Measurements from ENCODE around the gene HAUS1. TPM values are rescaled to one million over a fixed set of nuclear protein-coding genes. Genes with fewer than 3 reads are reported as not detected.
"Not testable (repeated sequence)": the region's sequence is repeated elsewhere in the genome, so short reads cannot be mapped to it uniquely, and the experiment has no call there.

The HAUS1 gene
- total and polyA plus RNA-seq, 2 experiments from 2014 or later = 24.2 to 36.9 TPM

GRCh38 chr18:46079336-46079735, 24.8 kb upstream of the HAUS1 start:
- Histone ChIP-seq H3K4me1 (ENCODE audit: insufficient read depth) (no peaks in the 10 kb centered on the region), H3K9me3 (ENCODE audit: low read depth) (no peaks in the 10 kb centered on the region), H3K4me3 (no peak overlapping the region), H3K27me3 (replicated peaks; ENCODE audit: insufficient read depth) (no peaks in the 10 kb centered on the region), H3K9me2 (ENCODE audit: insufficient read depth) (no peaks in the 10 kb centered on the region), H4K20me1 (ENCODE audit: insufficient read depth) (no peaks in the 10 kb centered on the region), H3K9ac (no peak overlapping the region), H3K36me3 (ENCODE audit: low read depth) (peaks cover 40% of the 10 kb centered on the region), H3K27ac (no peak overlapping the region), H3F3A (ENCODE audit: insufficient read depth) (peaks cover 51% of the 10 kb centered on the region), H3K4me2 (ENCODE audit: unreplicated experiment) (no peak overlapping the region), H2AFZ (no peak overlapping the region), H3K79me2 (ENCODE audit: insufficient read depth) (peaks cover 17% of the 10 kb centered on the region)
- no peak for DNase-seq
- no peak for TF ChIP-seq EZH2 (IDR thresholded peaks at IDR 0.05; ENCODE audit: insufficient read depth, poor library complexity, severe bottlenecking)
- TF ChIP-seq EZH2phosphoT487 (IDR thresholded peaks at IDR 0.05; ENCODE audit: insufficient read depth, low read depth) = no peak
- in situ Hi-C loops (cut with MboI) = loop anchor here (10.0 kb wide), 1 partner anchor 405 kb away; no protein-coding TSS in a partner anchor

GRCh38 chr18:46080156-46080555, 24.0 kb upstream of the HAUS1 start:
- Histone ChIP-seq H3K9me3 (ENCODE audit: low read depth) (no peaks in the 10 kb centered on the region), H3F3A (ENCODE audit: insufficient read depth) (peaks cover 48% of the 10 kb centered on the region), H3K9me2 (ENCODE audit: insufficient read depth) (no peaks in the 10 kb centered on the region), H2AFZ (no peak overlapping the region), H4K20me1 (ENCODE audit: insufficient read depth) (no peaks in the 10 kb centered on the region), H3K36me3 (ENCODE audit: low read depth) (peaks cover 48% of the 10 kb centered on the region), H3K4me2 (ENCODE audit: unreplicated experiment) (no peak overlapping the region), H3K27ac (no peak overlapping the region), H3K79me2 (ENCODE audit: insufficient read depth) (peaks cover 19% of the 10 kb centered on the region), H3K4me3 (no peak overlapping the region), H3K27me3 (replicated peaks; ENCODE audit: insufficient read depth) (no peaks in the 10 kb centered on the region), H3K4me1 (ENCODE audit: insufficient read depth) (no peaks in the 10 kb centered on the region), H3K9ac (no peak overlapping the region)
- no peak for DNase-seq
- TF ChIP-seq EZH2 (IDR thresholded peaks at IDR 0.05; ENCODE audit: insufficient read depth, poor library complexity, severe bottlenecking) (no peak), EZH2phosphoT487 (IDR thresholded peaks at IDR 0.05; ENCODE audit: insufficient read depth, low read depth) (no peak)
- in situ Hi-C loops (cut with MboI) = no loop called here
- 96 to 100% methylated on average over 1 of the region's 1 CpG for WGBS, 2 experiments (ENCODE audit: low coverage in 1 of 2, low lambda C conversion rate in 2 of 2, missing lambda C conversion rate in 2 of 2)

- Histone ChIP-seq H3K79me2 (ENCODE audit: insufficient read depth) (peaks cover 50% of the 10 kb centered on the region), H3K27ac (no peak overlapping the region), H3K36me3 (ENCODE audit: low read depth) (peaks cover 88% of the 10 kb centered on the region), H3F3A (ENCODE audit: insufficient read depth) (peaks cover 24% of the 10 kb centered on the region), H3K9me3 (ENCODE audit: low read depth) (no peaks in the 10 kb centered on the region), H3K4me3 (no peak overlapping the region), H3K4me2 (ENCODE audit: unreplicated experiment) (no peak overlapping the region), H3K4me1 (ENCODE audit: insufficient read depth) (no peaks in the 10 kb centered on the region), H2AFZ (no peak overlapping the region), H3K27me3 (replicated peaks; ENCODE audit: insufficient read depth) (no peaks in the 10 kb centered on the region), H3K9me2 (ENCODE audit: insufficient read depth) (no peaks in the 10 kb centered on the region), H3K9ac (no peak overlapping the region), H4K20me1 (ENCODE audit: insufficient read depth) (no peaks in the 10 kb centered on the region)
- in situ Hi-C loops (cut with MboI) = no loop called here
- no peak for TF ChIP-seq EZH2 (IDR thresholded peaks at IDR 0.05; ENCODE audit: insufficient read depth, poor library complexity, severe bottlenecking)
- no peak for TF ChIP-seq EZH2phosphoT487 (IDR thresholded peaks at IDR 0.05; ENCODE audit: insufficient read depth, low read depth)
- 75% methylated on average over 2 of the region's 2 CpGs for WGBS, 2 experiments (ENCODE audit: low coverage in 1 of 2, low lambda C conversion rate in 2 of 2, missing lambda C conversion rate in 2 of 2)
- DNase-seq = no peak
These were observed 19.8 kb upstream of the HAUS1 start for GRCh38 chr18:46084431-46084830.

- peaks cover 85% of the 10 kb centered on the region for H3K36me3 ChIP-seq (ENCODE audit: low read depth)
- in situ Hi-C loops (cut with MboI); DNase-seq; H4K20me1 ChIP-seq (ENCODE audit: insufficient read depth); H2AFZ ChIP-seq; H3K9me2 ChIP-seq (ENCODE audit: insufficient read depth); H3K4me3 ChIP-seq; H3K9ac ChIP-seq; H3K27me3 ChIP-seq (replicated peaks; ENCODE audit: insufficient read depth); H3K9me3 ChIP-seq (ENCODE audit: low read depth); H3K4me1 ChIP-seq (ENCODE audit: insufficient read depth); H3K4me2 ChIP-seq (ENCODE audit: unreplicated experiment); H3K27ac ChIP-seq: not testable (repeated sequence)
- peaks cover 14% of the 10 kb centered on the region for H3F3A ChIP-seq (ENCODE audit: insufficient read depth)
- WGBS, 2 experiments (ENCODE audit: low coverage in 1 of 2, low lambda C conversion rate in 2 of 2, missing lambda C conversion rate in 2 of 2) = 93% methylated on average over 8 of the region's 8 CpGs
- H3K79me2 ChIP-seq (ENCODE audit: insufficient read depth) = peaks cover 82% of the 10 kb centered on the region
These were observed 15.7 kb upstream of the HAUS1 start for GRCh38 chr18:46088501-46088900.

- TF ChIP-seq EZH2 (IDR thresholded peaks at IDR 0.05; ENCODE audit: insufficient read depth, poor library complexity, severe bottlenecking) = no peak
- TF ChIP-seq EZH2phosphoT487 (IDR thresholded peaks at IDR 0.05; ENCODE audit: insufficient read depth, low read depth) = no peak
- peaks cover 10% of the 10 kb centered on the region for H3K4me1 ChIP-seq (ENCODE audit: insufficient read depth)
- H2AFZ ChIP-seq = no peak overlapping the region
- WGBS, 2 experiments (ENCODE audit: low coverage in 1 of 2, low lambda C conversion rate in 2 of 2, missing lambda C conversion rate in 2 of 2) = 96 to 98% methylated on average over 10 of the region's 10 CpGs
- no peaks in the 10 kb centered on the region for H3K9me2 ChIP-seq (ENCODE audit: insufficient read depth)
- H3K36me3 ChIP-seq (ENCODE audit: low read depth) = peaks cover 27% of the 10 kb centered on the region
- H4K20me1 ChIP-seq (ENCODE audit: insufficient read depth) = no peaks in the 10 kb centered on the region
- H3K79me2 ChIP-seq (ENCODE audit: insufficient read depth) = peaks cover 75% of the 10 kb centered on the region
- no peak overlapping the region for H3K4me3 ChIP-seq
- no peak overlapping the region for H3K27ac ChIP-seq
- in situ Hi-C loops (cut with MboI) = no loop called here
- H3K9me3 ChIP-seq (ENCODE audit: low read depth) = no peaks in the 10 kb centered on the region
- DNase-seq = no peak
- H3K27me3 ChIP-seq (replicated peaks; ENCODE audit: insufficient read depth) = no peaks in the 10 kb centered on the region
- H3K9ac ChIP-seq = no peak overlapping the region
- H3K4me2 ChIP-seq (ENCODE audit: unreplicated experiment) = no peak overlapping the region
- H3F3A ChIP-seq (ENCODE audit: insufficient read depth) = no peaks in the 10 kb centered on the region
These were observed 8.7 kb upstream of the HAUS1 start for GRCh38 chr18:46095532-46095931.

All from GM23248 (cell line).